GM19043 (cell line): ENCODE results near the gene F10.

ENCODE experiments used
- ATAC-seq: cut with Tn5 transposase; IDR thresholded peaks from one replicate; pipeline ENCODE4 v1.9.1; 2021; ENCODE audit warnings: low read depth; ENCODE audit not compliant: unreplicated experiment

Gene F10

DNA sequence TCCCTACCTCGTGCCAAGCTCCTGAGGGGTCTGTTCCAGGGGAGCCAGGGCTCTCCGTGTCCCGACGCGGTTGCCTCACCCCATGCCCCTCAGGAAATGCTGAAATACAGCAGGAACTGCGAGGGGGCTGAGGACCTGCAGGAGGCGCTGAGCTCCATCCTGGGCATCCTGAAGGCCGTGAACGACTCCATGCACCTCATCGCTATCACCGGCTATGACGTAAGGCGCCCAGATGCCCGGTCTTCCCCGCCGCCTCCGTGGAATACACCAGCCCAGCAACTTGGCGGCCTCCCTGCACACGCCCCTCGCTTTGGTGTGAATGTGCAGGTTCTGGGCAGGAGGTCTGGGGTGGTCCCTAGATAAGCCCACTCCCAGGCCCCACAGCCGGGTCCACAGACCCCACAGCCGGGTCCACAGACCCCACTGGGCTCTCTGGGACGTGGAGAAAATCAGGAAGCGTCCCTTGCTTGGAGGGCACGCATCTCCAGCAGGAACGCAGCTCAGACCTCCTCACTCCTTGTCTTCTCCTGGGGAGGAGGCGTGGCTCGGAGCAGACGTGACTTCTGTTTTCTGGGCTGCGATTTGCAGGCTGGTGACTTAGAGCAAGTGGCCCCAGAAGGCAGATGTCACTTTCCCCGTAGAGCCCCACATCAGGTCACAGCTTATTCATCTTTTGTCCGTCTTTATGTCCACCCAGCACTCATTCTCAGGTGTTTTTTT is 36.4 kb upstream of the F10 start:
- ATAC-seq = no peak

DNA sequence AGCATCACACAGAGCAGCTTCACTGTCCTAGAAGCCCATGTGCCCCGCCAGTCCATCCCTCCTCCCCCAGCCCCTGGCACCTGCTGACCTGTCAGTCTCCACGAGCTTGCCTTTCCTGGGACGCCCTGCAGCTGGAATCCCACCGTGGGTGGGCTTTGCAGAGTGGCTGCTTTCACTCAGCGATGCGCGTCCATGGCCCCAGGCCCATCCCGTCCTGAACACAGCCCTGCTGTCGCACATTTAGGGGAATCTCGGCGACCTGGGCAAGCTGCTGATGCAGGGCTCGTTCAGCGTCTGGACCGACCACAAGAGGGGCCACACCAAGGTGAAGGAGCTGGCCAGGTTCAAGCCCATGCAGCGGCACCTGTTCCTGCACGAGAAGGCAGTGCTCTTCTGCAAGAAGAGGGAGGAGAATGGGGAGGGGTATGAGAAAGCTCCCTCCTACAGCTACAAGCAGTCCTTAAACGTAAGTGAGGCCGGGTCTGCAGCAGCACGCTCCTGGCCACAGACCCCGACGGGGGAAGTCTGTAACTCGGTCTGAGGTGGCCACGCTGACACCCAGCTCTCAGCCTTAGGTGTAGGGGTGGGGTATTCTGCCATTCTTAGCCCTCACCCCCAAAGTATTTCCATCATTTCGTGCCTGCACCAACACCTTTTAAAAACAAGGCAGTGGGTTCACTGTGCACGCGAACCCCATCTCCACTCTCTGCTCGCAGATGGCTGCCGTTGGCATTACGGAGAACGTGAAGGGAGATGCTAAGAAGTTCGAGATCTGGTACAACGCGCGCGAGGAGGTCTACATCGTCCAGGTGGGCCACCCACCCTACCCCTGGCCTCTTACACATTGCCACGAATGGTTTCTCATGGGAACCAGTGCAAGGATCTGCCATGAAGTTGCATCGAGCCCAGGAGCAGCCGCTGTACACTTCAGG is 35.3 kb upstream of the F10 start:
- ATAC-seq = no peak

DNA sequence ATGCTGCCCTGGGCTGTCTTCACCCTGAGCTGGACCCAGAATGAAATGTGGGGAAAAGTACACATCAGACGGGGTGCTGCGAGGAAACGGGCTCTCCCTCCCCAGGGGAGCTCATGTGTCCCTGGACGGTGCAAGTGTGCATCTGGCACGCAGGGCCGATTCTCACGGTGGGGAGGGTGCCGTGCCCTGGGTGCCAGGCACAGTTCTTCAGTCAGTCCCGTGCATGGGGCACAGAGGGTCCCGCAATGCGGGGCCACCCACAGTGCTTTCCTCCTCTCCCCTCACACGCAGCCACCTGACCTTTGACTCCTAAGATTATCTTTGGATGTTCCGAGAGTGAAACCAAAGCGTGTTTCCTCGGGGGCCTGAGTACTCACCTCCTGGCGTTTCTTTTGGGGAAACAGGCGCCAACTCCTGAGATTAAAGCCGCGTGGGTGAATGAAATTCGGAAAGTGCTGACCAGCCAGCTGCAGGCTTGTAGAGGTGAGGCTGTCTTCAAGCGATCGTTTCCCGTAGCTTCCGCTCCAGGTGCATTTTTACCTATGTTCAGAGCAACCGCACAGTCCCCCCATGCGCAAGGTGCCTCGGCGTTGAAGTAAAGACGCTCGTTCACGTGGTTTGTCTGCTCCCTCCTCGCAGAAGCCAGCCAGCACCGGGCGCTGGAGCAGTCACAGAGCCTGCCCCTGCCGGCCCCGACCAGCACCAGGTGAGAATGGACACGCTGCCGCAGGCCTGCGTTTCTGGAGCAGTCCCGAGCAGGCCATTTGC is 34.5 kb upstream of the F10 start:
- no peak for ATAC-seq

DNA sequence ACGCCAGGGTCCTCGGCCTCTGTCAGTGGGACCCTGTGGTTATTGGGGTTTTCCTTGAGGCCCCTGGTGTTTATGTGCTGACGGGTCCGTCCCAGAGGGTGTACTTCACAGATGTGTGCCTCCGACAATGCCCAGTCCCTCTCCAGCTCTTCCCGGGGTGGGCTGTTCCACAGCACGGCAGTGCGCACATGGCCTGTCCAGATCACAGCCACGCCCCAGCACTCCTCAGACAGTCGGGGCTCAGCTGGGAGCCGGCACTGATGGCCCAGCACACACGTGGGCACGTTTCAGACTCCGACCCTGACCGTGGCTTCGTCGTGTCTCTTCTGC is 33.9 kb upstream of the F10 start:
- ATAC-seq = no peak

DNA sequence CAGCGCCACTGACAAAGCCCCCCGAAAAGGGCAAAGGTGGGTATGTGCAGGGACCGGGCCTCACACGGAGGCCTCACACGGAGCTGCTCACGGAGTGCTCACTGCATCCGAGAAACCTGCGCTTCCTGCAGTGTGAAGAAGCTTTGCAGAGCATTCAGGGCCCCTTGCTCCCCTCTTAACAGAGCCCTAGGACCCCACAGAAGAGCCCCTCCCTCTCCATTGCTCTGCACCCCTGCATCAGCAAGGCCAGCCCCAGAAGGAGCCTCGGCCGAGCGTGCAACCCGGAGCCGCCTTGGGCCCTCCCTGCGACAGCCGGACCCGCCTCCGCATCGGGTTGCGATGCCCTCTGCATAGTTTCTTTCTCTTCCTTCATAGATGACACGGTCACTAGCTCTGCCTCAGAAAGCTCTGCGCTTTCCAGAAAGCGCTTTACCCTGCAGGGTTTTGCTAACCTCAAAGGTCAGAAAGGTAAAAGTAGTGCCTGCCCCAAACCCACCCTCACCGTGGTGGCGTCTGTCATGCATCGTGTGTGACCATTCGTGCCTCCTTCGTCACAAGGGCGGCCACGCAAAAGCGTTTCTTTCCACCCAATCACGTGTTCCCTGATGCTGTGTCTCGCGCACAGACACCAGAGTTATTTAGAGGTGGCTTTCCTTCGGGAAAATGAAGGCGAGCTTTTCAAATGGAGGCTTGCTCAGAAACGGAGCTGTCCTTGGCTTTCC is 32.7 kb upstream of the F10 start:
- ATAC-seq = no peak

DNA sequence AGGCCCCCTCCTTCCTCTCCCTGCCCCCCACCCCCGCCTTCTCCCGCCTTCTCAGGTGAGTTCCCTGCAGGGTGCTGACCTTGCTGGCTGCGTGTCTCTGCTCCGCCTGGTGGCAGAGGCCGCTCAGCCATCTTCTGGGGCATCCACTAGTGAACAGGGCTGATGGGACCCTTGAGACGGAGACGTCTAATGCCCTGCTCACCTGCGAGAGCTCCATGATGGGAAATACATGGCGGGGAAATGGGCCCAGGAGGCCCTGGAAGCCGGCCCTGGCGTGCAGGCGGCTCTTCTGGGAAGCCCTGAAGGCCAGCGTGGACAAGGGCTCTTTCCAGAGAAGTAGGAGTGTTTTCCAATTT is 32.2 kb upstream of the F10 start:
- no peak for ATAC-seq

DNA sequence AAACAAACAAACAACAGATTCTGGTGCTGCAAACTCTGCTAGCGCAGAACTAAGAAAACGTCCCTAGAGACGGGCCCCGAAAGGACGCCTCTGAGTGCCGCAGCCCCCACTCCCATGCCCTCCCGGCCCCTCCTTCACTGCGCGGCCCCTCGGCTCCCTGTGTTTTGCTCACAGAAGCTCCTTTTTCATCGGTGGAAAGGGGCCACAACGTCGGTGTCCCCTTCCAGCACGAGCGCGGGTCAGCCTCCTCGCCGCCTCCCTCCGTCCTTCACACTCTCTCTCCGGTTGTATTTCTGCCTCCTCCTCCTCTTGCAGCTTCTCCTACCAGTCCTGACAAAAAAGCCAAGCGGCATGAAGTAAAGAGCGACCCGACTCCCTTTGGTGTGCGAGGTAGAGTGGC is 31.8 kb upstream of the F10 start:
- ATAC-seq = no peak

DNA sequence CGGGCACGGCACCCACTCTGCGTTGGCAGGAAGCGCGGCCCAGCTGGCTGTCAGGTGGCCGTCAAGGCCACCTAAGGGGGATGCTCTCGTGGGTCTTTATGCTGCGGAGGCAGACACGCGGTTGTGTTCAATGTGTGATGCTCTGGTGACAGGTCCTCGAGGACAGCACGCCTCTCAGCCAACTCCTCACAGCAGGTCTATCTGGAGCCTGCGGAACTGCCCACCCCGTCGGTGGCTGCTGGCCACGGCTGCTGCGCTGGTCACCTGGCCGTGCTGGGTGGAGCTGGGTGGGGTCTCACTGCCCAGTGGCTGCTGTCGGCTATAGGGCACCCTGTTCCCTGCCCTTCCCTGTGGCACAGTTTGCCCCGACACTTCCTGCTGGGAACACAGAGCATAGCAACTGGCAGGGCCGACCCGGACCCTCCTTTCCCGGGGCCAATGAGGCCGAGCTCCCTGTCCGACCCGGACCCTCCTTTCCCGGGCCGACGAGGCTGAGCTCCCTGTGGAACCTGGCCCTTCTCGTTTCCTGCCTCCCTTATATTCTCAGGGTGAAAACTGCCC is 31.3 kb upstream of the F10 start:
- ATAC-seq = no peak

DNA sequence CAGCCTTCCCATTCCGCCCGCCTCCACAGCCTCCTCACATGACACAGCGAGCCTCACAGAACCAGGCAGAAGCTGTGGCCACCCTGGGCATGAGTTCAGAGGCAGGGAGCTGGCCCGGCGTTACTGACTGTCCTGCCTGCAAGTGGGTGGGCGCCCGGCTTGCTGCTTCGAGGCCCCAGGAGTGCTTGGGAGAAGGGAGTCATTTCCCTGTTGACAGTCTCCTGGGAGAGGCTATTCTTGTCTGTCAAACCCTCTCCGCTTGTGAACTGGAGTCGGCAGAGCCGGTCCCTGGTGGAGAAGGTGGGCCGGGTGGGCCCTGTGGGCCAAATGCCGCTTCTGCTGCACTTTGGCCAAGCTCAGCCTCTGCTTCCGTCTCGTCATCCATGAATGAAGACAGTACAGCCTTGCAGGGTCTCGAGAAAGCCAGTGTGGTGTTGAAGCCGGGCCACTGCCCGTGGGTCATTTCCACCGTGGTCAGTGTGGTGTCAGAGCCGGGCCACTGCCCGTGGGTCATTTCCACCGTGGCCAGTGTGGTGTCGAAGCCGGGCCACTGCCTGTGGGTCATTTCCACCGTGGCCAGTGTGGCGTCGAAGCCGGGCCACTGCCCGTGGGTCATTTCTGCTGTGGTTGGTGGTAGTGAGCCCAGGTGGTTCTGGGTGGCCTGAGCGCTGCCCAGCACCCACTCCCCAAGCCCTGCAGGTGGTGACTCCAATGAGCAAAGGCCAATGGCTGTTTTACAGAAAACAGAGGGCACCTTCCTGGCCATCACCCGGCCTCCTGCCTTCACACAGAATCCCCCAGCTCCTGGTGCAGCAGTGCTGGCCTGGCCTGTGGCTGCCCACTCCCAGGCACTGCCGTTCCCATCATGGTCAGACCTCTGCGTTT is 30.5 kb upstream of the F10 start:
- ATAC-seq = no peak

DNA sequence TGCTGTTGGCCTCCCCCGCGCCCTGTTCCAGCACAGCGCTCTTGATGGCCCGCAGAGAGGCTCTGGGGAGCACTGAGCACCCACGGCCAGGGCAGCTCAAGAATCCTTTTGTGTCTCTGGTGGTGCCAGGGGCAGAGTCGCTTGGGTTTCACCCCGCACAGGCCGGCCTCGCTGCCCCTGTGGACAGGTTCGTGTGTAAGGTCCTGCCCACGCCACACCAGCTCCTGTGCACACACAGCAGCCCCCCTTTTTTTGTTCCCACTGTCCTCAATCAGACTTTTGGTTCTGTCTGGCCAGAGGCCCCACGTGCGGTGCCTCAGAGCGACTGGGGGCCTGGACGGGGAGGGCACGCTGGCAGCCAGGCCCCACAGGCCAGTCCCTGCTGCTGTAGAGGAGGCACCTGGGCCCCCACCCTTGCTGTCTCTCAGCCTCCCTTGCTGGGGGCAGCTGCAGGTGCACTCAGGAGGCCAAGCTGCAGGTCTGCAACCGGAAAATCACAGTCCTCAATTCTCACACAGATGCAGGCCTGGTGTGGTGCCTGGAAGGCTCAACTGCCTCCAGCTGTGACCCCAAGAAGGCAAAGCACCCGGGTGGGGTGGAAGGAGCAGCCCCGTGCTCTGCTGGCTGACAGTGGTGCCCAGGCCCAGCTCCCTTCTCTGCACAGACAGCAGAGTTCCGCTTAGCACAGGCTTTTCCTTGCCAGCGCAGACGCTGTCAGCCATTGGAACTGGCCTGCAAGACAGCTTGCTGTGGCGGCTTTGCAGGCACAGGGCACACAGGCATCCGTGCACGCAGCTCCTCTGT is 29.6 kb upstream of the F10 start:
- ATAC-seq = no peak

DNA sequence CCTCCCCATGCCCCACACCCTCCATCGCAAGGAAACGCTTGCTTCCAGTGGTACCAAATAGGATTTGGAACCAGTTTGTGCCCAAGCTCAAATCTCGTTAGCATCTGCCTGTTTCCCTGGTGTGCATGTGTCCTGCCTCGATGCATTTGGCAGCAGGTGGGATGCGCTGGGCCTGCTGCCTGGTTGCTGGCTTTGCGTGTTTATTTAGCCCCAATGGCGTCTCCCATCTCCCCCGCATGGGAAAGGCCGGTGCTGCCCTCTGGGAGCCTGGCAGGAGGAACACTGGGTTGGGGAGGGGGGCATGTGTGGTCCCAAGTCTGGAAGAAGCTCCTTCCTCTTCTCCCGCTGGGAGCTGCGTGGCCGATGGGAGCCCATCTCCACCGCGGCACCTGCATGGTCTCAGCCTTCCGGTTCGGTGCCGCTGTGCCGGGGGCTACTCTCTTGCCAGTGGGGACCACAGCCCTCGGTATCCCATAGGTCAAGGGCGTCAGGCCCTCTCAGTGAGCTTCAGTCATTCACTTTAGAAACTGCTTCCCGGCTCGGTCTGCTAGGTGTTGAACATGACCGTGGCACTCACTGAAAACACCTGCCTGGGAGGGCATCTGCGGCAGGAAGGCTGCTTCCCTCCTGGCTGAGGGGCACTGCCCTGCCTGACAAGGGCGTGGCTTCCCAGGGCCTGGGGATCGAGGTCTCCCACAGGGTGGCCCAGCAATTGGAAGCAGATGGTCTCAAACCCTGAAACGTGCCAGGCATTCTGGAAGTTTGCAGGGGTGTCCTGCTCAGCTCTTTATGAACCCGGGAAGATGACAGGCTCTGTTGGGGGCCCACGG is 28.8 kb upstream of the F10 start:
- ATAC-seq = no peak

DNA sequence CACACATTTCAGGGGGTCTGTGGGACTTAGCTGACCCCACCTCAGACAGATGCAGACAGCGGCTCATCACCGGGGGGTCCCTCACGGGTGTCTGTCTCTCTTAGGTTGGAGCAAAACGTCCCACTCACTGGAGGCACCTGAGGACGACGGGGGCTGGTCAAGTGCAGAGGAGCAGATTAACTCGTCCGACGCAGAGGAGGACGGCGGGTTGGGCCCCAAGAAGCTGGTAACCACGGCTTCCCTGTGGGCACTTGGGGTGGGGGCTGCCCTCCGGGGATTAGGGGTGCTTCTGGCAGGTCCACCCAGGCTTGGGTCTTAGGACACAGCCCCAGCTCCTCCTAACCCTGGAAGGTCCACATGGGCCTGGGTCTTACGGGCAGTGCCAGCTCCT is 28.2 kb upstream of the F10 start:
- ATAC-seq = no peak

DNA sequence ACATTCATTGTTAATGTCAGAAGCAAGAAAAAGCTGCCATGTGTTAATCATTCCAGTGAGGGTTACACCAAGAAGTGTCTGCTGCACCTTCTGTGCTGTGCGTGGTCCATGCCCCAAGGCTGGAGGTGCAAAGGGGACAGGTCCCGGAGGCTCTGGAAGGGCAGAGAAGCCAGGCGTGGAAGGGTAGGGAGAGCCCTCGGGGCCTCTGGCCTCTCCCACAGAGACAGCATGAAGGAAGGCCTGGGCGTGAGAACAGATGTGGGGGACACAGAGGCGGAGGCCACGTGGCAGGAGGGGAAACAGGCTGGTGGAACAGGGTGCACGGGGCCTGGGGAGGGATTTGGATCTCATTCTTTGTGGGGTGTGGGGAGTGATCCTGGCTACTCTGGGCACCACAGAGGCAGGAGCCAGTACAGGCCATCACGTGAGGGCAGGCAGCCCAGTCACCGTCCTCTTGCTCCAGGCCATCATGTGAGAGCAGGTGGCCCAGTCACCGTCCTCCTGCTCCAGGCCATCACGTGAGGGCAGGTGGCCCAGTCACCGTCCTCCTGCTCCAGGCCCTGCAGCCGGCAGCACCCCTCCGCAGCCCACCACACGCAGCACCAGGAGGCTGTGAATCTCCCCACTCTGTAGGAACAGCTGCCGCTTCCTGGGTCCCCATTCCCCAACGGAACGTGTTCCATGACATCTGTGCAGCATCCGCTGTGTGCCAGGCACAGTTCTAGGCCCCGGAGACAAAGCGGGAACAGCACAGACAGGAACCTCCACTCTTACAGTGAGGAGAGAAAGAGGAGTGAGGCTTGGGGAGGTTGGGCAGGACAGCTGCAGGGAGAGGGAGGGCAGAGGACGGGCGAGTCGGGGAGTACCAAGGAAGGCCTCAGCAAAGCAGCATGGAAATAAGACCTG is 27.2 kb upstream of the F10 start:
- ATAC-seq = no peak

DNA sequence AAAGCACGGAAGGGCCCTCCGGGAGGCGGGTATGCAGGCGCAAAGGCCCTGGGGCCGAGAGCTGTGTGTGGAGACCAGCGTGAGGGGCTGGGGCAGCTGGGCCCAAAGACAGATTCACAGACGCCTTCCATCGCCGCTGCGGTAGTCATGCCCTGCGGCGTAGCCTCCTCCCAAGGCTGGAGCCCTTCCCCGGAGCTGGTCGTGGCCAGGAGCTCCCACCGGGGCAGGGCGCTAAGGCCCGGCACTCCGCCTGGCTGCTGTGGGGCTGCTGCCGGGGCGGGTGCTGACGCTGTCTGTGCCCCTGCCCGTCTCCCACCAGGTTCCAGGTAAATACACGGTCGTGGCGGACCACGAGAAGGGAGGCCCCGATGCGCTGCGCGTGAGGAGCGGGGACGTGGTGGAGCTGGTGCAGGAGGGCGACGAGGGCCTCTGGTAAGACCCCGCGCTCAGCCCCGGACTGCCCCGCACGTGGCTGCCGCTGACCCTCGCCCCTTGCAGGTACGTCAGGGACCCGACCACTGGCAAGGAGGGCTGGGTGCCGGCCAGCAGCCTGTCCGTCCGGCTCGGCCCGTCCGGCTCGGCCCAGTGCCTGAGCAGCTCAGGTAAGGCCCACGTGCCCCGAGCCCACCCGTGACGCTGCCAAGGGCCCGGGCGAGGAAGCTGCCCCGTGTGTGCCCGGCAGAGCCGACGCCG is 26.4 kb upstream of the F10 start:
- no peak for ATAC-seq

DNA sequence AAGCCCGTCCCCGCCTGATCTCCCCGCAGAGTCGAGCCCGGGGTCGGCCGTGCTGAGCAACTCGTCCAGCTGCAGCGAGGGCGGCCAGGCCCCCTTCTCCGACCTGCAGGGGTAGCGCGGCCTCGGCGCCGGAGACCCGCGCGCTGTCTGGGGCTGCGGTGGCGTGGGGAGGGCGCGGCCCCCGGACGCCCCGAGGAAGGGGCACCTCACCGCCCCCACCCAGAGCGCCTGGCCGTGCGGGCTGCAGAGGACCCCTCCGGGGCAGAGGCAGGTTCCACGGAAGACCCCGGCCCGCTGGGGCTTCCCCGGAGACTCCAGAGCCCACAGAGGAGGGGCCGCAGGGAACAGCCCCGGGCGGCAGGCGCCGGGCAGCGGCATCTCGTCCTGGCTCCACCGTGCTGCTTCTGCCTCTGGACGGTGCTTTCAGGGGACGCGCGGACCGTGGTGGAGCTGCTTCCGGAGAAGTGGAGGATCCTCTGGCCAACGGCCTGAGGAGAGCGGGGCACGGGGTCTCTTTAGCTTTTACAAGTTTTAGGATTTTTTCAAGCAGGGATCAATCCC is 25.8 kb upstream of the F10 start:
- ATAC-seq = no peak

DNA sequence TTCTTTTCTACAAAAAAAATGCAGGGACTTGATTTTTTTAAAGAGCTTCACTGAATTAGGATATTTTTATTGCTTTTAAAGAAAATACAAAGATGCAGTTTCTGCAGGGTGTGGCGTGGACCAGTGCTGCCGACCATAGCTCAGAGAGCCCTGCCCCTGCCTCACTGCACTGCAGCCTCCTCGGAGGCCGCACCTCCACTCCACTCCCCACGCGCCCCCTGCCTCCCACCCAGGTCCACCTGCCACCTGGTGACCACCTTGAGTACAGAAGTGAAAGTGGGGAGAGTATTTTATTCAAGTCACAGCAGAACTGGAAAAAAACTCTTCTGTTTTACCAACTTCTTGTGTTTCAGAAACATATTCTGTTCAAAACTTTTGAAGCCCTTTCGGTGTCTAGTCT is 24.9 kb upstream of the F10 start:
- no peak for ATAC-seq
